SK-N-MC (cell line): Measurements from ENCODE around the gene LOXL3.

Source experiments
- EZH2 ChIP-seq: fragments of 200-600 bp; sonication (generic); IDR thresholded peaks from one replicate; pipeline ENCODE4 v1.6.1; 2017; ENCODE audit warnings: antibody characterized with exemption
- POLR2AphosphoS5 ChIP-seq: IDR thresholded peaks from 2 replicates; pipeline ENCODE4 v1.6.1; 2012; ENCODE audit warnings: mild to moderate bottlenecking, low read depth, low read length, borderline replicate concordance

- no peak; the same call in 1 of the 2 replicates for TF ChIP-seq POLR2AphosphoS5
- TF ChIP-seq EZH2: no peak
Observed at GRCh38 chr2:74498500-74499266, 55.1 kb downstream of the LOXL3 start.
